ENCODE measurements around the gene BCL11A.

GRCh38 chr2:60556576-60557485 lies 3.4 kb upstream of the BCL11A start:
- TF ChIP-seq CTCF (IDR thresholded peaks at IDR 0.05; ENCODE audit: poor library complexity, severe bottlenecking) (no peak), REST (IDR thresholded peaks at IDR 0.05; ENCODE audit: borderline replicate concordance) (no peak), EP300 (conservative IDR thresholded peaks at IDR 0.05; ENCODE audit: poor library complexity, severe bottlenecking) (no peak), MXI1 (conservative IDR thresholded peaks at IDR 0.05; ENCODE audit: poor library complexity, severe bottlenecking) (no peak), RAD21 (conservative IDR thresholded peaks at IDR 0.05) (no peak), EZH2 (IDR thresholded peaks at IDR 0.05; ENCODE audit: borderline replicate concordance, insufficient read depth, low read length, poor library complexity, severe bottlenecking) (no peak), POLR2AphosphoS5 (IDR thresholded peaks at IDR 0.05) (peak; percentile 3)
